Epithelial cell of esophagus (primary cell): ENCODE data around the gene SMCO1.
"Not testable (repeated sequence)": the region's sequence is repeated elsewhere in the genome, so short reads cannot be mapped to it uniquely, and the experiment has no call there.

Experiments
- DNase-seq: peaks from one replicate; pipeline ENCODE4 v3.0.0; 2010; ENCODE audit warnings: low read depth
- H3K4me3 ChIP-seq: 2 replicates; pipeline ENCODE4 v1.5.1; 2011; ENCODE audit warnings: mild to moderate bottlenecking, low read length, control low read depth
- CTCF ChIP-seq: IDR thresholded peaks from 2 replicates; pipeline ENCODE4 v1.5.1; 2011; ENCODE audit warnings: low read depth, mild to moderate bottlenecking, low read length, control low read depth, inconsistent platforms; ENCODE audit not compliant: insufficient read depth; ENCODE audit errors: missing control alignments

Gene SMCO1

GRCh38 chr3:196493292-196493691 lies 21.9 kb downstream of the SMCO1 start:
- DNase-seq = no peak
- no peak overlapping the region for H3K4me3 ChIP-seq
- no peak for TF ChIP-seq CTCF

- no peak for TF ChIP-seq CTCF
- H3K4me3 ChIP-seq = no peak overlapping the region
- DNase-seq = no peak
Observed at GRCh38 chr3:196492080-196492479, 23.1 kb downstream of the SMCO1 start.

- H3K4me3 ChIP-seq = no peak overlapping the region
- TF ChIP-seq CTCF = no peak
- no peak for DNase-seq
Observed at GRCh38 chr3:196489747-196490146, 25.4 kb downstream of the SMCO1 start.

GRCh38 chr3:196486263-196486662 lies 28.9 kb downstream of the SMCO1 start:
- DNase-seq = peak; percentile 26

GRCh38 chr3:196477678-196478077 lies 37.5 kb downstream of the SMCO1 start:
- no peak for TF ChIP-seq CTCF
- no peak overlapping the region for H3K4me3 ChIP-seq
- DNase-seq = no peak

More at GRCh38 chr3:196486263-196486662, 28.9 kb downstream of the SMCO1 start:
- TF ChIP-seq CTCF = peak; percentile 56
- H3K4me3 ChIP-seq = no peak overlapping the region

- no peak for DNase-seq
- no peak overlapping the region for H3K4me3 ChIP-seq
- no peak for TF ChIP-seq CTCF
Observed at GRCh38 chr3:196472286-196472685, 42.9 kb downstream of the SMCO1 start.

GRCh38 chr3:196471551-196471950 lies 43.6 kb downstream of the SMCO1 start:
- peak; percentile 15 for DNase-seq
- no peak for TF ChIP-seq CTCF
- no peak overlapping the region for H3K4me3 ChIP-seq

GRCh38 chr3:196470182-196470581 lies 45.0 kb downstream of the SMCO1 start:
- not testable (repeated sequence) for DNase-seq, H3K4me3 ChIP-seq
